HepG2 (cell line): ENCODE measurements around the gene CACNA1D. TPM values are rescaled to one million over a fixed set of nuclear protein-coding genes. Genes with fewer than 3 reads are reported as not detected.

ENCODE experiments used
- ATAC-seq: fragments of 200-7000 bp; cut with Tn5 transposase; 3 replicates; pipeline ENCODE4 v1.9.1; 2020; ENCODE audit warnings: mild to moderate bottlenecking, moderate library complexity
- BruUV-seq: library from RNA; stranded (reverse); fragments of 400-500 nt; replicated peaks from 2 replicates; lab custom pipeline; 2021; lab: Mats Ljungman, UMichigan
- CTCF ChIA-PET: fragments of 300-600 bp; formaldehyde crosslinking; extraction: SDS; loops from one replicate; lab custom pipeline; 2021; ENCODE audit warnings: low total read pairs, inconsistent platforms, low intra/inter-chr PET ratio; lab: Yijun Ruan, JAX
- POLR2A ChIA-PET: fragments of 350-600 bp; sonication (Branson Sonifier 250); formaldehyde crosslinking; loops from one replicate; lab custom pipeline; 2020; ENCODE audit warnings: antibody characterized with exemption, inconsistent platforms; lab: Yijun Ruan, JAX
- DNase-seq: peaks from one replicate; pipeline ENCODE4 v3.0.0-alpha.2; 2015; ENCODE audit warnings: low spot score
- FAIRE-seq: peaks from 3 replicates; lab custom pipeline; 2011; peaks lifted over from hg19 to GRCh38; lab: Jason Lieb, UNC
- H2AFZ ChIP-seq: one replicate; pipeline ENCODE4 v1.6.1; 2011; ENCODE audit warnings: low read length, inconsistent platforms
- H3K27ac ChIP-seq: fragments of 300-600 bp; 3 replicates; pipeline ENCODE4 v1.8.0; 2011; ENCODE audit warnings: mixed run types, mild to moderate bottlenecking, mixed read lengths, low read length, inconsistent platforms; ENCODE audit not compliant: insufficient read depth; ENCODE audit errors: extremely low read length
- H3K27me3 ChIP-seq, 2 experiments: fragments of 200-600 bp in 1 of 2; 2 replicates in 1 of 2; 3 replicates in 1 of 2; pipeline versions ENCODE4 v1.6.0 to v1.8.0; 2011; ENCODE audit warnings: low read length in 2 of 2, mild to moderate bottlenecking in 2 of 2, moderate library complexity in 2 of 2, inconsistent platforms in 1 of 2; ENCODE audit not compliant: insufficient read depth in 2 of 2, control insufficient read depth in 1 of 2
- H3K36me3 ChIP-seq, 2 experiments: fragments of 200-600 bp in 1 of 2; replicated peaks in 1 of 2; 2 replicates in 1 of 2; 3 replicates in 1 of 2; pipeline versions ENCODE4 v1.5.1 to v1.8.0; 2011; ENCODE audit warnings: low read length in 2 of 2, inconsistent platforms in 1 of 2; ENCODE audit not compliant: insufficient read depth in 2 of 2, control insufficient read depth in 1 of 2
- H3K4me1 ChIP-seq: 2 replicates; pipeline ENCODE4 v1.5.1; 2012; ENCODE audit warnings: low read length, inconsistent platforms; ENCODE audit not compliant: insufficient read depth
- H3K4me2 ChIP-seq: 2 replicates; pipeline ENCODE4 v1.6.0; 2011; ENCODE audit warnings: low read depth, low read length, inconsistent platforms
- H3K4me3 ChIP-seq, 3 experiments: fragments of 200-600 bp in 1 of 3; sonication (generic), shearing (Covaris generic) in 1 of 3; replicated peaks in 1 of 3; 2 replicates each; pipeline ENCODE4 v1.5.1; 2011 to 2016; ENCODE audit warnings: low read length in 3 of 3, inconsistent platforms in 2 of 3, low read depth in 2 of 3, mild to moderate bottlenecking in 2 of 3, control low read depth in 1 of 3, mixed read lengths in 1 of 3; ENCODE audit not compliant: insufficient read depth in 1 of 3
- H3K79me2 ChIP-seq: one replicate; pipeline ENCODE4 v1.6.1; 2011; ENCODE audit warnings: low read length, inconsistent platforms; ENCODE audit not compliant: insufficient read depth
- H3K9ac ChIP-seq: 2 replicates; pipeline ENCODE4 v1.6.0; 2011; ENCODE audit warnings: mild to moderate bottlenecking, low read depth, low read length, inconsistent platforms; ENCODE audit not compliant: insufficient read depth
- H3K9me3 ChIP-seq: 2 replicates; pipeline ENCODE4 v1.5.1; 2012; ENCODE audit warnings: mild to moderate bottlenecking, low read length
- H4K20me1 ChIP-seq: 2 replicates; pipeline ENCODE4 v1.6.0; 2011; ENCODE audit warnings: inconsistent platforms, mild to moderate bottlenecking, low read length, moderate library complexity; ENCODE audit not compliant: insufficient read depth
- DPF2 ChIP-seq: sonication (generic); formaldehyde crosslinking; IDR thresholded peaks from 2 replicates; pipeline ENCODE4 v1.4.0; 2020; ENCODE audit warnings: mild to moderate bottlenecking, low read depth, missing genetic modification reagents, borderline replicate concordance
- GABPB1 ChIP-seq: IDR thresholded peaks from 2 replicates; pipeline ENCODE4 v1.6.1; 2016; ENCODE audit warnings: mild to moderate bottlenecking, missing genetic modification reagents, moderate library complexity, missing compliant biosample characterization
- GATAD1 ChIP-seq: IDR thresholded peaks from 2 replicates; pipeline ENCODE4 v1.6.1; 2016; ENCODE audit warnings: missing genetic modification reagents, missing compliant biosample characterization
- HOXD1 ChIP-seq: sonication (generic); formaldehyde crosslinking; IDR thresholded peaks from 2 replicates; pipeline ENCODE4 v1.5.0; 2020; ENCODE audit warnings: missing genetic modification reagents
- NCOA2 ChIP-seq: sonication (generic); formaldehyde crosslinking; IDR thresholded peaks from 2 replicates; pipeline ENCODE4 v1.8.0; 2022; ENCODE audit warnings: inconsistent platforms
- RARA ChIP-seq: IDR thresholded peaks from 2 replicates; pipeline ENCODE4 v1.6.1; 2016; ENCODE audit warnings: missing genetic modification reagents, missing compliant biosample characterization
- TGIF2 ChIP-seq: IDR thresholded peaks from 2 replicates; pipeline ENCODE4 v1.6.1; 2016; ENCODE audit warnings: control low read depth, missing compliant biosample characterization
- U2AF2 ChIP-seq: fragments of 200-400 bp; formaldehyde crosslinking; IDR thresholded peaks from 2 replicates; pipeline ENCODE4 v1.6.1; 2017; ENCODE audit warnings: low read depth, mild to moderate bottlenecking, low read length
- ZFX ChIP-seq: sonication (generic); formaldehyde crosslinking; IDR thresholded peaks from 2 replicates; pipeline ENCODE4 v1.4.0; 2020; ENCODE audit warnings: mild to moderate bottlenecking, low read depth, missing genetic modification reagents, moderate library complexity
- ZNF275 ChIP-seq: sonication (generic); formaldehyde crosslinking; IDR thresholded peaks from 2 replicates; pipeline ENCODE4 v1.8.0; 2022; ENCODE audit warnings: missing genetic modification reagents, mild to moderate bottlenecking, inconsistent platforms, borderline replicate concordance
- ZNF496 ChIP-seq: sonication (generic); formaldehyde crosslinking; IDR thresholded peaks from 2 replicates; pipeline ENCODE4 v1.8.1; 2023; ENCODE audit warnings: mild to moderate bottlenecking, moderate library complexity, missing genetic modification reagents; ENCODE audit not compliant: insufficient replicate concordance
- ZNF552 ChIP-seq: sonication (generic); formaldehyde crosslinking; IDR thresholded peaks from 2 replicates; pipeline ENCODE4 v1.9.0; 2022; ENCODE audit warnings: missing genetic modification reagents, mild to moderate bottlenecking, borderline replicate concordance
- ZNF557 ChIP-seq: sonication (generic); formaldehyde crosslinking; IDR thresholded peaks from 2 replicates; pipeline ENCODE4 v1.4.0; 2020; ENCODE audit warnings: missing genetic modification reagents
- ZNF570 ChIP-seq: sonication (generic); formaldehyde crosslinking; IDR thresholded peaks from 2 replicates; pipeline ENCODE4 v1.4.0; 2020; ENCODE audit warnings: mild to moderate bottlenecking, missing genetic modification reagents, borderline replicate concordance
- WGBS: methylation state at CpG from one replicate; pipeline ENCODE4 v1.1.6; 2017; ENCODE audit warnings: low lambda C conversion rate; 5-methylcytosine and 5-hydroxymethylcytosine counted together
- in situ Hi-C: cut with HindIII; loops from 2 replicates; pipeline ENCODE4 v1.10.0; 2017; ENCODE audit warnings: low pct_unique_long_range_greater_than_20kb; ENCODE audit not compliant: extremely low pct_ligation_motif_present
- intact Hi-C: fragments of 100-400 bp; cut with micrococcal nuclease; formaldehyde crosslinking; loops from one replicate; pipeline ENCODE4 v1.10.0; 2022; ENCODE audit not compliant: unreplicated experiment
- polyA plus RNA-seq, 8 experiments: library from polyadenylated mRNA; depleted of rRNA in 3 of 8; stranded (reverse) in 7 of 8; unstranded in 1 of 8; fragments of >200 nt; fragmentation: Illumina TruSeq in 4 of 8; extraction: Trizol in 4 of 8; gene quantifications; 2 replicates each; pipeline versions ENCODE4 v1.2.1 to v1.2.3, GENCODE V29; 2011 to 2016; ENCODE audit warnings: low read depth in 4 of 8, missing spikeins in 1 of 8, mixed read lengths in 1 of 8; ENCODE audit not compliant: insufficient read depth in 1 of 8
- total RNA-seq, 5 experiments: library from RNA; depleted of rRNA; stranded (reverse); fragments of >200 nt; fragmentation: Illumina TruSeq; extraction: Trizol; gene quantifications; 2 replicates each; pipeline ENCODE4 v1.2.3, GENCODE V29; 2016; ENCODE audit warnings: low read depth in 1 of 5
- TF ChIP-seq, protein P1 (sequence below): sonication (generic); formaldehyde crosslinking; IDR thresholded peaks from 2 replicates; pipeline ENCODE4 v1.9.0; 2022; ENCODE audit warnings: low read depth, missing genetic modification reagents
- TF ChIP-seq, protein P2 (sequence below): IDR thresholded peaks from 2 replicates; pipeline ENCODE4 v1.6.1; 2016; ENCODE audit warnings: low read depth

CACNA1D gene
- total and polyA plus RNA-seq, 2 of the 13 experiments (the other 11 are each of a cell fraction or from before 2014, with no cell fraction given), result 0.26 to 0.38 TPM

- no peak for TF ChIP-seq DPF2 (CRISPR knock-in tag)
- no peak for TF ChIP-seq GABPB1 (CRISPR knock-in tag)
- TF ChIP-seq, protein P1, sequence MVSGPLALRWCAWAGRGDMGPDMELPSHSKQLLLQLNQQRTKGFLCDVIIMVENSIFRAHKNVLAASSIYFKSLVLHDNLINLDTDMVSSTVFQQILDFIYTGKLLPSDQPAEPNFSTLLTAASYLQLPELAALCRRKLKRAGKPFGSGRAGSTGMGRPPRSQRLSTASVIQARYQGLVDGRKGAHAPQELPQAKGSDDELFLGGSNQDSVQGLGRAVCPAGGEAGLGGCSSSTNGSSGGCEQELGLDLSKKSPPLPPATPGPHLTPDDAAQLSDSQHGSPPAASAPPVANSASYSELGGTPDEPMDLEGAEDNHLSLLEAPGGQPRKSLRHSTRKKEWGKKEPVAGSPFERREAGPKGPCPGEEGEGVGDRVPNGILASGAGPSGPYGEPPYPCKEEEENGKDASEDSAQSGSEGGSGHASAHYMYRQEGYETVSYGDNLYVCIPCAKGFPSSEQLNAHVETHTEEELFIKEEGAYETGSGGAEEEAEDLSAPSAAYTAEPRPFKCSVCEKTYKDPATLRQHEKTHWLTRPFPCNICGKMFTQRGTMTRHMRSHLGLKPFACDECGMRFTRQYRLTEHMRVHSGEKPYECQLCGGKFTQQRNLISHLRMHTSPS, result no peak
- TF ChIP-seq ZNF496 (CRISPR knock-in tag), result no peak
- no peak for TF ChIP-seq ZNF552 (CRISPR knock-in tag)
- no peak for TF ChIP-seq NCOA2
These were observed 9.4 kb upstream of the CACNA1D start (continued) for GRCh38 chr3:53484984-53485383.

- H4K20me1 ChIP-seq, result no peaks in the 10 kb centered on the region
- no peak for DNase-seq
- no peak for FAIRE-seq
- ATAC-seq, result no peak
- no peak overlapping the region for H2AFZ ChIP-seq
- H3K4me3 ChIP-seq, result no peak overlapping the region
- H3K4me2 ChIP-seq, result no peak overlapping the region
- no peak overlapping the region for H3K27ac ChIP-seq
- H3K36me3 ChIP-seq, result no peaks in the 10 kb centered on the region
- POLR2A ChIA-PET, result no interaction called here
- peaks cover 60% of the 10 kb centered on the region for H3K4me1 ChIP-seq
- intact Hi-C loops, result no loop called here
- peaks cover 0 to 1% of the 10 kb centered on the region in 2 experiments; a peak in 1 of 5 replicates for H3K27me3 ChIP-seq
- H3K79me2 ChIP-seq, result no peaks in the 10 kb centered on the region
- no peaks in the 10 kb centered on the region for H3K9me3 ChIP-seq
- 53% methylated on average over 3 of the region's 3 CpGs for WGBS
- H3K9ac ChIP-seq, result no peak overlapping the region
- BruUV-seq, result no TSS peak
- CTCF ChIA-PET, result no interaction called here
- in situ Hi-C loops, result no loop called here
- TF ChIP-seq, protein P2, sequence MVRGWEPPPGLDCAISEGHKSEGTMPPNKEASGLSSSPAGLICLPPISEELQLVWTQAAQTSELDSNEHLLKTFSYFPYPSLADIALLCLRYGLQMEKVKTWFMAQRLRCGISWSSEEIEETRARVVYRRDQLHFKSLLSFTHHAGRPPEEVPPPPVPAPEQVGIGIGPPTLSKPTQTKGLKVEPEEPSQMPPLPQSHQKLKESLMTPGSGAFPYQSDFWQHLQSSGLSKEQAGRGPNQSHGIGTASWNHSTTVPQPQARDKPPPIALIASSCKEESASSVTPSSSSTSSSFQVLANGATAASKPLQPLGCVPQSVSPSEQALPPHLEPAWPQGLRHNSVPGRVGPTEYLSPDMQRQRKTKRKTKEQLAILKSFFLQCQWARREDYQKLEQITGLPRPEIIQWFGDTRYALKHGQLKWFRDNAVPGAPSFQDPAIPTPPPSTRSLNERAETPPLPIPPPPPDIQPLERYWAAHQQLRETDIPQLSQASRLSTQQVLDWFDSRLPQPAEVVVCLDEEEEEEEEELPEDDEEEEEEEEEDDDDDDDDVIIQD (CRISPR knock-in tag), result no peak
- no peak for TF ChIP-seq HOXD1 (CRISPR knock-in tag)
- no peak for TF ChIP-seq TGIF2 (CRISPR knock-in tag)
- no peak for TF ChIP-seq ZFX
- no peak for TF ChIP-seq GATAD1
- TF ChIP-seq ZNF275 (CRISPR knock-in tag), result no peak
- no peak for TF ChIP-seq ZNF557 (CRISPR knock-in tag)
- TF ChIP-seq ZNF570 (CRISPR knock-in tag), result no peak
- TF ChIP-seq RARA, result no peak
- TF ChIP-seq U2AF2, result no peak
These were observed 8.6 kb upstream of the CACNA1D start for GRCh38 chr3:53485675-53486403.
